HG03342 (cell line): Measurements from ENCODE around the gene PCYT1A.

ENCODE experiments used
- ATAC-seq: cut with Tn5 transposase; IDR thresholded peaks from one replicate; pipeline ENCODE4 v1.9.1; 2021; ENCODE audit warnings: mild to moderate bottlenecking, moderate library complexity; ENCODE audit not compliant: unreplicated experiment

PCYT1A gene

DNA sequence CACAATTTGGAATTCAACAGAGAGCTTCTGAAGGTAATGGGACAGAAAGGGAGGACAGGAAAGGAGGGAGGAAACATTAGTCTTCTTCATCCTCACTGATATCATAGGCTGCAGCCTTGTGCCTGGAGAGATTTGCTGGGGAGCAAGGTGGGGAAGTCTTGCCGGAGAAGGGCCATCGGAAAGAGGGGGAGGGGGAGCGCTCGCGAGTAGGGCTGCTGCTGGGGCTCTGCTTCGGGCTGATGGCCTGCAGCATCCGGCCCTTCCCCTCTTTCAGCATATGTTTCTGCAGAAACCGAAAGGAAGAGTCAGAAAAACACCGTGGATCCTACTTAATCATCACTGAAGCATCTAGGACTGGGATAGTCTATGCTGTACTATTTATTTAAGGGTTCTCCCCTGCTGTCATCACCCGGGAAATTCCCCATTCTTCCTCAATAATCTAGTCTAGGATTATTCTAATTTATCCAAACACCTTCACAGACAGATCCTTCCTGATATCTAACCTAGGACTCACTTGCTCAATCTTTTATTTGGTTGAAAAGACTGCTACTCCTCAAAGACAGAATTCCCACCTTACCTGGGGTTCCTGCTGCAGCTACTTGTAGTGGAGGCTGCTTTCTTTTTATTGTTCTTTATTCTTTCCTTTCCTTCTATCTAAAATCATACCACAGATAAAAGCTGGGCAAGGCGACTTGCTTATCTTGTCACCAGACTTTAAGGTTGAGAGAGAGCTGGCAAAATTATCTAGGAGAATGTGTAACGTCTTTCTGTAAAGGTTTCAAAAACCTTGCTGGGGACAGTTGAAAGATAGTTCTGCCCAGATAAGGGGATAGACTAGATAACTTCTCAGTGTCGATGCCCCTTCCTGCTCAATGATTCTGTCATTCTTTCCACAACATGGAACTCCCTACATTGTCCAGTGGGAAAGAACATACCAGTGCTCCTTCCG is 48.6 kb downstream of the PCYT1A start:
- no peak for ATAC-seq

DNA sequence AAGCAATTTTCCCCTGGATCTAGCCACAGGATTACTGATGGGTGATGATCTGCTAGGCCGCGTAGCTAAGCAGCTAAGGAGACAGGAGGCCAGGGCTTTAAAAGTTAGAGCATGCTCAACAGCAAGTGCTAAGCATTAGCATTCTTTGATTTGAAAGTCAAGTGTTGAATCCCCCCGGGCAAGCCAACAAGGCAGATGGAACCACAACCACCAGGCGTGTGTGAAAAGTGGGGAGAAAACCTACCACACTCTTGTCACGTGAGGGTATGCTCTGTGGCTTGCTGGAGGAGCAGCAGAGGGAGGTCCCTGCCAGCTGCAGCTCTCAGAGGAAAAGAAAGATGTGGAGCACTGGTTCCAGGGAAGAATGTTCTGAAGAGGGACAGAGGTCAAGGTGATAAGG is 50.3 kb downstream of the PCYT1A start:
- ATAC-seq, result peak; percentile 46

DNA sequence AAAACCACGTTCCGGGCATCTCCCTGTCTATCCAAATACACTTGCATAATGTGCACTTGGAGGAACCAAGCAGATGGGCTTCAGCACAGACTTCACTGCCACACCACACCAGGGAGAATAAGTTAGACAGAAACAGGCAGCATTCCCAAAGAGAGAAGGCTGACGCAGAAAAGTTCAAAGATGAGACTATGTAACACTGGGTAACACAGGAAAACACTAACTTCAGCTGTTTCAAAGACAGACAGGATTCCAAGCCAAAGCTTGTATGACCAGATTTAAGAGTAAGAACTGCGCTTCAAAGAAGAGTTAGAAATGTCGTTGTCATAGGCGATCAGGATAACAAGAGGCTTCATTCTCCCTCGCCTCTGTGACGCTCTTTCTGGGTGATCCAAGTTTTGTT is 51.3 kb downstream of the PCYT1A start:
- ATAC-seq, result no peak

DNA sequence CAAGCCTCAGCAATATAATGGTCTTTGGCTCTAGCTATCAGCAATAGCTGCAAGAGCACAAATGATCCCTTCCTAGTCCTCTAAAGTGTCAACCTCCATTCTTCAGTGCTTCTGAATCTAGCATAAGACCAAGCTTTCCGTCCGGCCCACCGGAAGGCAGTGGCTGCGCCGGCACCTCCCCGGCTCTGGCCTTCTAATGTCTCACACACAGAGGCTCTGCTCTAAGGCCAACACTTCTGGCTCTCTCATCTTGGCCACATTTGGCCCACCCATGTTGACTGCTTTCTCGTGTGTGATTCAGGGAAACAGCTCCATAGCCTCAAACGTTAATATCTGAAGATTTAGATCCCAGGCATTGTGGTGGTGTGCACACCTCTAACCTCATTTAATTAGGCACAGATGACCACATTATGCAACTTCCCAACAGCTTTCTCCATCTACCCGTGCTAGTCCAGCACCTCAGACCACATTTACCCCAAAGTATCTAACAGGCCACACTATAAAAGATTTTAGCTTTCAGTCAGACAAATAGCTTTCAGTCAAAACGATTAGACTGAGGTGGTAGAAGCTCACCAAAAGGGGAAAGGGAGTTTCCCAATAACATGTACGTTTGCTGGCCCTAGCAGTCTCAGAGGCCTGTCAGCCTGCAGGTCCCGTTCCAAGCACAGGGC is 51.9 kb downstream of the PCYT1A start:
- ATAC-seq, result no peak

DNA sequence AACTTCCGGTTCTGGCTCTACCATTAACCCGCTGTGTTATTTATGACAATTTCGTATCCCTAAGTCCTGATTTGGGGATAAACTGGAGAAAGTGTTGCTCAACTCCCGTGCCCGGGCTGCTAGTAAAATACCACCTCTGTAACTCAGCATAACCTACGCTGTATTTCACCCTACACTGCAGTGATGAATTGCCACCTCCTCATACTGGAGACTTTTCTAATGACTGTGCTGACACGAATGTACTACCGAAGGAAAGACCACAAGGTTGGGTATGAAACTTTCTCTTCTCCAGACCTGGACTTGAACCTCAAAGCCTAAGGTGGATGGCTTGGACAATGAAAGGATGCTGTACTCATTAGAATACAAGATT is 54.7 kb downstream of the PCYT1A start:
- ATAC-seq, result no peak

DNA sequence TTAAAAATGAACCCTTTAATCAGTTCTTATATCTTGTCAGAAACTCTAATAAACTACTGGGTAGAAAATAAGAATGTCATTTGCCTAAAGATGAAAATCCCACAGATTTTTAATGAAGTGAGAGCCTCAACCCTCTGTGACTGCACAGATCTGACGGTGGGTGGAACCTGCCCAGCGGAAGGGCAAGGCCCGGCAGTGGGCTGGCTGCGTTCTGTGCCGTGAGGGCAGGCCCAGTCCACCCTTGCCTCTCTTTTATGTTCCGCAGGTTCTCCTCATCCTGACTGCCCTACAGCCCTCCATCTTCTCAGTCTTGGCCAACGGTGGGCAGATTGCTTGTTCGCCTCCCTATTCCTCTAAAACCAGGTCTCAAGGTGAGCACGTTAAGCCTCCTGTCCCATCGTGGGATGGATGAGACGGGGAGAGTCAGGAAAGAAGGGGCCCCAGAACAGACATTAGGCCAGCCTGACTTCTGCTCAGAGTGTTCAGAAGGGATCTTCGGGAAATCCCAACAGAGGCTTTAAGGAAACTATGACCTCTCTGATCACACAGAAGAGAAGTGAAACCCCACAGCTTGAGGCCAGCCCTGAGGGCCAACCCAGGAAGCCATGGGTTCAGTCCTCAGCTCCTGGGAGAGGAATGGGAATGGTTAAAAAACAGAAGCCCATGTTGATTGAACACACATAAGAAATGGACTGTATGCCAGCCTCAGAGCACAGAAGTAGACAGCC is 55.2 kb downstream of the PCYT1A start:
- peak; percentile 47 for ATAC-seq

DNA sequence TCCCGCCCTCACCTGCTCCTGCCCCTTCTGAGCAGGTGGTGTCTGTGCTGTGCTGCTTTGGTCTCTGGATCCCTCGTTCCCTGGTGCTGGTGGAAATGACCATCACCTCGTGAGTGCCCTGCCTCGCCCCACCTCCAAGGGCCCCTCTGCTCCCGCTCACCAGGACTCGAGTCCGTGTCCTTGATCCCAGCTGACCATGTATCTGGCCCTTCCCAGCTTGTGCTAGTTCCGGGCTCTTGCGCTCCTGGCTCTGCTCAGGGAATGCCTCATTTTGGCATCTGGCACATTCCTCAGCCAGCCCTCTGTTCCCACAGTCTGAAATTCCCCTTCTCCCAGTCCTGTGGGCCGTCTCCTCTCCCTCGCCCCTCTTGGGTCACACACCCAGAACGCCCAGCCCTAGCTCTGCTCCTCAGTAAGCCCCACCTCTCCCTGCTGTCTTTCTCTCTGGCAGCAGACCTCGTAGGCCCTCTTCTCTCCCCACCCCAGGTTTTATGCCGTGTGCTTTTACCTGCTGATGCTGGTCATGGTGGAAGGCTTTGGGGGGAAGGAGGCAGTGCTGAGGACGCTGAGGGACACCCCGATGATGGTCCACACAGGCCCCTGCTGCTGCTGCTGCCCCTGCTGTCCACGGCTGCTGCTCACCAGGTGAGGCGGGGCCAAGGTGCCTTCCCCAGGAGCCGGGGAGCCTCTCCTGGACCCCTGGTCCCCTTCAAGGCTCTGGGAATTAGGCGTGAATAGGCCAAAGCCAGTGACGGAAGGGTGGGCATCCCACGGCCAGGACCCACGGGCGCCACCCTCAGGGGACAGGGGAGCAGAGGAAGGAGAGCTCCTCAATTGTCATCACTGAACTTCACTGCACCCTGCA is 59.7 kb downstream of the PCYT1A start:
- ATAC-seq, result no peak

DNA sequence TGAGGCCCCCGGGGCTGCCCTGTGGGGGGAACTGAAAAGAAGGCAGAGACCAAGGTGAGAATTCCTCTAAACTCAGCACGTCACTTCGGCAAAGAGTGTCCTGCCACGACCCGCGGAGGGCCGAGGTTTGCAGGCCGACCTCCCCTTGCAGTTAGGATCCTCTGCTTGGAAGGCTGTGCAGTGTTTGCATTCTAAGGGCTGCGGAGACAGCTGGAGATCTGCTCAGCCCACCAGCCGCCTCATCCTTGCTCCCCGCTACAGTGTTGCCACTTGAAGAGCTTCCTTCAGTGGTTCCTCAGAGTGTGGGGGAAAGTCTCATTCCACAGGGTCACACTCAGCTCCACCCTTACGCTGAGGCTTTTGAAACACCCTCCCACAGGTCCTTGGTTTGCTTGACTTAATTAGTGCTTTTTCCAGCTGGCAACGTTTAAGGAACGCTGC is 60.4 kb downstream of the PCYT1A start:
- no peak for ATAC-seq

DNA sequence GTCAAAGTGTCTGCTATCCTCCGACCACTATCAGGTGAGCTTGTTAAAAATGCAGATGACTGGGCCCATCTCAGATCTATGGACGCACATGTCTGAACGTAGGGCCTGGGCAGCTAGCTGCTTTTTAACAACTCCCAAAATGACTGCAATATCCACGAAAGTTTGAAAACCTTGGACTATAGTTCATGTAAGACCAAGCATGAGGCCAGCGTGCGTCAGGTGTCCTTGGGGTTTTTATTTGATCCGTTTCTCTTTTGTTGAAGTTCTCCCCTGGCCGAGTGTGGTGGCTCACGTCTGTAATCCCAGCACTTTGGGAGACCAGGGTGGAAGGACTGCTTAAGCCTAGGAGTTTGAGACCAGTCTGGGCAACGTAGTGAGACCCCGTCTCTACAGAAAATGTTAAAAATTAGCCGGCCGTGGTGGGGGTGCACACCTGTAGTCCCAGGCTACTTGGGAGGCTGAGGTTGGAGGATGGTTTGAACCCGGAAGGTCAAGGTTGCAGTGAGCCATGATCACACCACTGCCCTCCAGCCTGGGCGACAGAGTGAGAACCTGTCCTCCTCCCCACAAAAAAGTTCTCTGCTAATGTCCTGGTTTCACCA is 61.7 kb downstream of the PCYT1A start:
- ATAC-seq, result no peak

DNA sequence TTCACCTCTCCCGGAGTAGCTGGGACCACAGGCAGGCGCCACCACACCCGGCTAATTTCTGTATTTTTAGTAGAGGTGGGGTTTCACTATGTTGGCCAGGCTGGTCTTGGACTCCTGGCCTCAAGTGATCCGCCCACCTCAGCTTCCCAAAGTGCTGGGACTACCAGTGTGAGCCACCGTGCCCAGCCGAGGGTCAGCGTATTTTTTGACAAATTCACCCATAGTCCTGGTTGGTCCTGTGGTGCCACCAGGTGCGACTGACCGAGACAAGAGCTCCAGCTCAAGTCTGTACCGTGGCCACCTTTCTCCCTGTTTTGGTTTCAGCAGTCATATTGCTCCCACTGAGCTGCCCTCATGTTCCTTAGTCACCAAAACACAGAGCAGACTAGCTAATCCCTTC is 62.4 kb downstream of the PCYT1A start:
- no peak for ATAC-seq

DNA sequence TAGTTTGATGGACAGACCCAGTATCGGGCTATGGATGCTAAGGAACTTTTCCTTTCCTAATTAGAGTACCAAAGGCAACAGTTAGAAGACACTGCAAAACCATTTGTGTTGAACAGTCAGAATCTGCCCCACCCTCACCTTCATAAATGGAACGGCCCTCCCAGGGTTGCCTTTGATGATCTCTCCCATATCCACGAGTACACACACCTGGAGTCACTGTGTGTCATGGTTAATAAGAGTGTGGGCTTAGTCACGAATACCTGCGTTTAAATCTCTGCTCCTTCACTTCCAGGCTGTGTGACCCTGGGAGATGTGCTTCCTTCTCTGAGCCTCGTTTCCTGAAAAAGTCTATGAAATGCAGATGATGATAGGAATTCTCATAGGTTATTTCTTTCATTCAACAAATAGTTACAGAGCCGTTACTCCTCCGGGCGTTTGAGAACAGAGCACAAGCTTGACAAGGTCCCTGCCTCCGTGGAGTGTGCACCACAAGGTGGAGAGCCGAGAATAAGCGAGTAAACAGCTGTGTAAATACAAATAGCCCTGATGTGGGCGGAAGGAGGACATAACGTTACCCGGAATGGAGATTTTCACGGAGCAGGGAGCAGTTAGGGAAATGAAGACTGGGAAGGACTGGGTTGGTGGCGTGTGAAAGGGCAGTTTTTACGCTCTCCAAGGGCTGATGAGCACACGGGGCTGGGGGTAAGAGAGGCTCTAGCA is 64.5 kb downstream of the PCYT1A start:
- ATAC-seq, result no peak

DNA sequence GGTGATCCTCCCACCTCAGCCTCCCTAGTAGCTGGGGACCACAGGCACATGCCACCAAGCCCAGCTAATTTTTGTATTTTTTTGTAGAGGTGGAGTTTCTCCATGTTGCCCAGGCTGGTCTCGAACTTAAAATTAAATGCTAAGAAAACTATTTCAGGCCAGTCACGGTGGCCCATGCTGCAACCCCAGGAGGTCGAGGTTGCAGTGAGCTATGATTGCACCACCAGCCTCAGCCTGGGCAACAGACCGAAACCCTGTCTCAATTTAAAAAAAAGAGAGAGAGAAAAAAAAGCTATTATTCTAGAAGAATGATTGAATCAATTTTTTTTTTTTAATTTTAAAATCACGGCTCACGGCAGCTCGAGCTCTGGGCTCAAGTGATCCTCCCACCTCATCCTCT is 66.5 kb downstream of the PCYT1A start:
- no peak for ATAC-seq

DNA sequence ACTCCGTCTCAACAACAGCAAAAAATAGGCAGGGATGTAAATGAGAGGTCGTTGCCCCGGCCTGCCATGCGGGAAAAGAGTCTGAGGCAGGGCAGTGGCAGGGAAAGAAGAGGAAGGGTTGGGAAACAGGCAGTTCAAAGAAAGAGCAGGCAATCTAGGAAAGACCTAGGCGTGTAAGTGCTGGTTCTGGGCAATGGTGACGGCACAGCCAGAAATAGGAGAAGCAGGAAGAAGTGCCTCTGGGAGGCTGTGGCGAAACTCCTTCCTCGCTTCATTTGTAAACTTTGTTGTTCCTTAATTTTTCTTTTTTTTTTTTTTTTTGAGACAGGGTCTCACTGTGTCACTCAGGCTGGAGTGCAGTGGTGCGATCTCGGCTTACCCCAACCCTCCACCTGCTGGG is 66.9 kb downstream of the PCYT1A start:
- no peak for ATAC-seq

DNA sequence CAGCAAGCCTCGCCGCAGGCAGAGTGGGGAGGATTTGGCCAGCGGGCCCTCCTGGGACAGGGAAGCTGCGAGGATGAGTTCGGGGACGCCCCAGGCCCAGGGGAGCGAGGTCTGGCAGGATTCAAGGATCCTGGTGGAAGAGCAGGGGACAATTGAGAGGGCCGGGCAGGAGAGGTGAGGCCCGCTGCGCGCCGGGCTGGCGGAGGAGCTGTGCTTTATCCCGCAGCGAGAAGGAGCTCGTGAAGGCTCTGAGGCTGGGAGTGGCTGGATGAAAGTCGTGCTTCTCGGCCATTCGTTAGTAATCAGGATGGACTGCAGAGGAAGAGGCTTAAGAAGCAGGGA is 67.6 kb downstream of the PCYT1A start:
- ATAC-seq, result no peak

DNA sequence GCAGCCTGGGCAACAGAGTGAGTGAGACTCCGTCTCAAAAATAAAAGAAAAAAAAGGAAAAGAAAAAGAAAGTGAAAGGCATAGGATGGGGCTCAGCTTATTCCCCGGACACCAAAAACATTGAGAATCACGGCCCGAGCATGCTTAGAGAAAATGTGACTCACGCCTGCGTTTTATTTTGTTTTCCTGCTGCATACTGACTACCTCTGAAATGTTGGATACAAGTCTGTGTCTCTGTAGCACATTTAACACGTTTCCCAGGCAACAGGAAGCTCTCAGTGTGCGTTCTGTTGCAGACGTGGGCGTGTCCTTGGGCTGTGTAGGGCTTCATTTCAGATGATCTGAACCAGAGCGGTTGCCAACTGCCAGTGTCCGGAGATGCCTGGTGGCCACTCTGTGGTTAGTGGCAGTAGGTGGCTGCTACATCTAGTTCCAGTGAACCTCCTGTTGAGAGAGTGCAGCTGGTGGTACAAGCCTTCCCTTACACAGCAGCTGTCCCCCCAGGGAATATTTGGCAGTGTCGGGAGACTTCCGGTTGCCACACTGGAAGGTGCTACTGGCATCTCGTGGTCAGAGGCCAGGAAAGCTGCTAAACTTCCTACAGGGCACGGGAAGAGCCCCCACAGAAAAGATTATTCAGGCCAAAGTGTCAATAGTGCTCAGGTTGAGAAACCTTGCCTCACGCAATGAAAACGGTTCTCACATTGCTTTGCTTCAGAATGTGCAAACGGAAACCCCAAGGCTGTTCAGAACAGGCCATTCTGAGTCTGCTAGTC is 68.1 kb downstream of the PCYT1A start:
- ATAC-seq, result peak; percentile 76

DNA sequence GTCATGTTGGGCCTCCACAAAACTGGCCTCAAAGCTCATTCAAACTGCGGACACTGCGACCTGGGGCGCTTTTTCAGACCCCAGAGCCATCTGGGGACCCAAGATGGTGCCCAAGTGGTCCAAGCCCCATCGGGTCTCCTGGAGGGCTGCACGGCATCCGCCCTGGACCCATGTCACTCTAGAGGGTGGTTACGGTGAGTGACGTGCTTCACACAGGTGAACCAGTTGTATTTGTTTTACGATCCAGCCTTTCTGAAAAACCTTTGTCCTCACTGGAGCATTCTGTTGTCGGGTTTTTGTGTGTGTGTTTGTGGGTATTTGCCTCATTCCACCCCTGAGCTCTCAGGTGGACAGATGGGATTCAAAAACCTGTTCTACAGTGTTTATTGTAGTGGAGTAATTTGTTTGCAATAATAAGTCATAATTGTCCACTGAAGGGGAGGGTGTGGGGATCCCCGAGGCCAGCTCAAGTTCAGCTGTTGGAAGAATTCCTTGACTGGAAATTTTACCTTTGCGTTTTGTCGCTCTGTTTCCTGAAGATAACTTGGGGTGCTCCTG is 69.3 kb downstream of the PCYT1A start:
- ATAC-seq, result no peak

DNA sequence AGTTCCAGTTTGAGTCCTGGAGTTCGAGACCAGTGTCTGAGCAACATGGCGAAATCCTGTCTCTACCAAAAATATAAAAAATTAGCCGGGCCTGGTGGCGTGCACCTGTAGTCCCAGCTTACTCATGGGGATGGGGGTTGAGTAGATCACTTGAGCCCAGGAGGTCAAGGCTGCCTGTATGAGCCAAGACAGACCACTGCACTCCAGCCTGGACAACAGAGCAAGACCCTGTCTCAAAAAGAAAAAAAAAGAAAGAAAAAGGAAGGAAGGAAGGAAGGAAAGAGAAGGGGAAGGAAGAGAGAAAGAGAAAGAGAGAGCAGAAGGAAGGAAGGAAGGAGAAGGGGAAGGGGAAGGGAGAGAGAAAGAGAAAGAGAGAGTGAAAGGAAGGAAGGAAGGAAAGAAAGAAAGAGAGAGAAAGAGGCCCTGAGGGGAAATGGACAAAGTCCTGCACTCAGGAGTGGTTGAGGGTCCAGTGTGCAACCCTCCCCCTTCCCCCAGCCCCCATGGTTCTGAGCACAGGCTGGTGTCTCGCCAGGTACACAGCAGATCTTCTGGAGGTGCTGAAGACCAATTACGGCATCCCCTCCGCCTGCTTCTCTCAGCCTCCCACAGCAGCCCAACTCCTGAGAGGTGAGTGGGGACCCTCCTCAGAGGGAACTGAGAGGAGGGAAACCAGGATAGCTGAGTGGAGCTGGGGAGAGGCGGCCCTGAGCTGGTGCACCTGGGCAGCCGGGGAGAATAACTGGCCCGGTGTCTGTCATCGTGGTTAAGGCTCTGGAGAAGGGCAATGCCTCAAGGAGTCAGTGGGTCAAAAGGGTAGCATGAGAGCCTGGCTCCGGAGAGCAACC is 70.0 kb downstream of the PCYT1A start:
- no peak for ATAC-seq
